Pons (tissue), 1 donor: ENCODE measurements around the gene PLEKHA7.

ENCODE experiments used
- DNase-seq: peaks from one replicate; pipeline ENCODE4 v3.0.0-alpha.2; 2016; ENCODE audit warnings: low spot score

Gene PLEKHA7

GRCh38 chr11:16811136-16812020, 202.8 kb downstream of the PLEKHA7 start:
- DNase-seq, result no peak

- peak; percentile 84 for DNase-seq
Observed at GRCh38 chr11:16809886-16810668, 204.1 kb downstream of the PLEKHA7 start.

- DNase-seq, result peak; percentile 57
Observed at GRCh38 chr11:16807306-16807705, 206.9 kb downstream of the PLEKHA7 start.

GRCh38 chr11:16806791-16807190, 207.4 kb downstream of the PLEKHA7 start:
- no peak for DNase-seq

GRCh38 chr11:16805938-16806337, 208.3 kb downstream of the PLEKHA7 start:
- no peak for DNase-seq

- DNase-seq, result no peak
Observed at GRCh38 chr11:16804104-16804947, 209.9 kb downstream of the PLEKHA7 start.

- DNase-seq, result no peak
Observed at GRCh38 chr11:16801288-16801980, 212.8 kb downstream of the PLEKHA7 start.

GRCh38 chr11:16800382-16800781, 213.8 kb downstream of the PLEKHA7 start:
- no peak for DNase-seq

- no peak for DNase-seq
Observed at GRCh38 chr11:16799890-16800289, 214.3 kb downstream of the PLEKHA7 start.

GRCh38 chr11:16799221-16799620, 215.0 kb downstream of the PLEKHA7 start:
- no peak for DNase-seq

GRCh38 chr11:16797776-16798175, 216.4 kb downstream of the PLEKHA7 start:
- DNase-seq, result no peak

- DNase-seq, result no peak
Observed at GRCh38 chr11:16796311-16796710, 217.9 kb downstream of the PLEKHA7 start.

GRCh38 chr11:16795146-16795545, 219.1 kb downstream of the PLEKHA7 start:
- DNase-seq, result no peak

- DNase-seq, result no peak
Observed at GRCh38 chr11:16794047-16794818, 220.0 kb downstream of the PLEKHA7 start.

- DNase-seq, result no peak
Observed at GRCh38 chr11:16793511-16793910, 220.7 kb downstream of the PLEKHA7 start.

- DNase-seq, result no peak
Observed at GRCh38 chr11:16793009-16793408, 221.2 kb downstream of the PLEKHA7 start.

- DNase-seq, result no peak
Observed at GRCh38 chr11:16792426-16792825, 221.8 kb downstream of the PLEKHA7 start.

GRCh38 chr11:16791191-16791961, 222.8 kb downstream of the PLEKHA7 start:
- DNase-seq, result no peak

GRCh38 chr11:16790486-16791190, 223.6 kb downstream of the PLEKHA7 start:
- no peak for DNase-seq
